ENCODE data around the gene ZZZ3.
"Not testable (repeated sequence)": the region's sequence is repeated elsewhere in the genome, so short reads cannot be mapped to it uniquely, and the experiment has no call there.

Gene ZZZ3

GRCh38 chr1:77671836-77672235, 10.6 kb downstream of the ZZZ3 start:
- DNase-seq (ENCODE audit: extremely low read depth in 1 of 2, low read depth in 1 of 2): no peak

- no peak for DNase-seq (ENCODE audit: extremely low read depth in 1 of 2, low read depth in 1 of 2)
Measured at GRCh38 chr1:77670330-77670729, 12.1 kb downstream of the ZZZ3 start.

- DNase-seq (ENCODE audit: extremely low read depth in 1 of 2, low read depth in 1 of 2): no peak
Measured at GRCh38 chr1:77668924-77669449, 13.5 kb downstream of the ZZZ3 start.

- DNase-seq (ENCODE audit: extremely low read depth in 1 of 2, low read depth in 1 of 2): no peak
Measured at GRCh38 chr1:77664939-77665516, 17.4 kb downstream of the ZZZ3 start.

GRCh38 chr1:77661696-77662095, 20.8 kb downstream of the ZZZ3 start:
- DNase-seq (ENCODE audit: extremely low read depth in 1 of 2, low read depth in 1 of 2): no peak

- no peak for DNase-seq (ENCODE audit: extremely low read depth in 1 of 2, low read depth in 1 of 2)
Measured at GRCh38 chr1:77659879-77660593, 22.4 kb downstream of the ZZZ3 start.

- DNase-seq (ENCODE audit: extremely low read depth in 1 of 2, low read depth in 1 of 2): no peak
Measured at GRCh38 chr1:77658271-77658670, 24.2 kb downstream of the ZZZ3 start.

- DNase-seq (ENCODE audit: extremely low read depth in 1 of 2, low read depth in 1 of 2): no peak
Measured at GRCh38 chr1:77655431-77655974, 27.0 kb downstream of the ZZZ3 start.

- no peak for DNase-seq (ENCODE audit: extremely low read depth in 1 of 2, low read depth in 1 of 2)
Measured at GRCh38 chr1:77652970-77653516, 29.4 kb downstream of the ZZZ3 start.

- no peak for DNase-seq (ENCODE audit: extremely low read depth in 1 of 2, low read depth in 1 of 2)
Measured at GRCh38 chr1:77652268-77652667, 30.2 kb downstream of the ZZZ3 start.

GRCh38 chr1:77649127-77649526, 33.3 kb downstream of the ZZZ3 start:
- no peak for DNase-seq (ENCODE audit: extremely low read depth in 1 of 2, low read depth in 1 of 2)

- not testable (repeated sequence) for DNase-seq (ENCODE audit: extremely low read depth in 1 of 2, low read depth in 1 of 2)
Measured at GRCh38 chr1:77646224-77646623, 36.2 kb downstream of the ZZZ3 start.

GRCh38 chr1:77643456-77643855, 39.0 kb downstream of the ZZZ3 start:
- no peak for DNase-seq (ENCODE audit: extremely low read depth in 1 of 2, low read depth in 1 of 2)

- no peak for DNase-seq (ENCODE audit: extremely low read depth in 1 of 2, low read depth in 1 of 2)
Measured at GRCh38 chr1:77642941-77643340, 39.5 kb downstream of the ZZZ3 start.

- DNase-seq (ENCODE audit: extremely low read depth in 1 of 2, low read depth in 1 of 2): no peak
Measured at GRCh38 chr1:77642196-77642595, 40.3 kb downstream of the ZZZ3 start.

- DNase-seq (ENCODE audit: extremely low read depth in 1 of 2, low read depth in 1 of 2): no peak
Measured at GRCh38 chr1:77639557-77640069, 42.8 kb downstream of the ZZZ3 start.

- no peak for DNase-seq (ENCODE audit: extremely low read depth in 1 of 2, low read depth in 1 of 2)
Measured at GRCh38 chr1:77639056-77639455, 43.4 kb downstream of the ZZZ3 start.

- DNase-seq (ENCODE audit: extremely low read depth in 1 of 2, low read depth in 1 of 2): no peak
Measured at GRCh38 chr1:77636864-77637263, 45.6 kb downstream of the ZZZ3 start.

Data from stimulated activated CD8-positive, alpha-beta memory T cell treated with anti-CD3 and anti-CD28 coated beads, Interleukin-7, amount 100 ng/mL, for 48 hours (primary cell).